ENCODE results near the gene LPAR5. TPM values are rescaled to one million over a fixed set of nuclear protein-coding genes. Genes with fewer than 3 reads are reported as not detected.

The LPAR5 gene
- total and polyA plus RNA-seq, 2 experiments from 2014 or later = 0.60 to 2.0 TPM

GRCh38 chr12:6635375-6635855 is 344 bp downstream of the LPAR5 start:
- H3K4me1 ChIP-seq (ENCODE audit: insufficient read depth) = peaks cover 37% of the 10 kb centered on the region
- H3K9me2 ChIP-seq (replicated peaks; ENCODE audit: insufficient read depth) = no peaks in the 10 kb centered on the region
- H3K4me2 ChIP-seq = peak overlapping the region; percentile 63
- WGBS (ENCODE audit: low lambda C conversion rate, missing lambda C conversion rate) = 43% methylated on average over 5 of the region's 5 CpGs
- peak overlapping the region; percentile 51 for H3K27ac ChIP-seq
- DNase-seq (ENCODE audit: low spot score) = no peak
- no peak overlapping the region for H3K4me3 ChIP-seq
- H3K79me2 ChIP-seq = no peaks in the 10 kb centered on the region
- no peaks in the 10 kb centered on the region for H3K27me3 ChIP-seq
- H4K20me1 ChIP-seq (ENCODE audit: insufficient read depth, poor library complexity, severe bottlenecking) = no peaks in the 10 kb centered on the region
- TF ChIP-seq EZH2 (IDR thresholded peaks at IDR 0.05; ENCODE audit: borderline replicate concordance) = no peak
- no peak for TF ChIP-seq EZH2phosphoT487 (IDR thresholded peaks at IDR 0.05; ENCODE audit: low read depth, severe bottlenecking, unreplicated experiment)
- TF ChIP-seq, protein P1, sequence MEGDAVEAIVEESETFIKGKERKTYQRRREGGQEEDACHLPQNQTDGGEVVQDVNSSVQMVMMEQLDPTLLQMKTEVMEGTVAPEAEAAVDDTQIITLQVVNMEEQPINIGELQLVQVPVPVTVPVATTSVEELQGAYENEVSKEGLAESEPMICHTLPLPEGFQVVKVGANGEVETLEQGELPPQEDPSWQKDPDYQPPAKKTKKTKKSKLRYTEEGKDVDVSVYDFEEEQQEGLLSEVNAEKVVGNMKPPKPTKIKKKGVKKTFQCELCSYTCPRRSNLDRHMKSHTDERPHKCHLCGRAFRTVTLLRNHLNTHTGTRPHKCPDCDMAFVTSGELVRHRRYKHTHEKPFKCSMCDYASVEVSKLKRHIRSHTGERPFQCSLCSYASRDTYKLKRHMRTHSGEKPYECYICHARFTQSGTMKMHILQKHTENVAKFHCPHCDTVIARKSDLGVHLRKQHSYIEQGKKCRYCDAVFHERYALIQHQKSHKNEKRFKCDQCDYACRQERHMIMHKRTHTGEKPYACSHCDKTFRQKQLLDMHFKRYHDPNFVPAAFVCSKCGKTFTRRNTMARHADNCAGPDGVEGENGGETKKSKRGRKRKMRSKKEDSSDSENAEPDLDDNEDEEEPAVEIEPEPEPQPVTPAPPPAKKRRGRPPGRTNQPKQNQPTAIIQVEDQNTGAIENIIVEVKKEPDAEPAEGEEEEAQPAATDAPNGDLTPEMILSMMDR (IDR thresholded peaks at IDR 0.05; ENCODE audit: poor library complexity) = no peak
- no peaks in the 10 kb centered on the region for H3K9me3 ChIP-seq (ENCODE audit: low read depth)
- no peak overlapping the region for H2AFZ ChIP-seq
- no peaks in the 10 kb centered on the region for H3K36me3 ChIP-seq (replicated peaks; ENCODE audit: insufficient read depth, low read depth)

DNA sequence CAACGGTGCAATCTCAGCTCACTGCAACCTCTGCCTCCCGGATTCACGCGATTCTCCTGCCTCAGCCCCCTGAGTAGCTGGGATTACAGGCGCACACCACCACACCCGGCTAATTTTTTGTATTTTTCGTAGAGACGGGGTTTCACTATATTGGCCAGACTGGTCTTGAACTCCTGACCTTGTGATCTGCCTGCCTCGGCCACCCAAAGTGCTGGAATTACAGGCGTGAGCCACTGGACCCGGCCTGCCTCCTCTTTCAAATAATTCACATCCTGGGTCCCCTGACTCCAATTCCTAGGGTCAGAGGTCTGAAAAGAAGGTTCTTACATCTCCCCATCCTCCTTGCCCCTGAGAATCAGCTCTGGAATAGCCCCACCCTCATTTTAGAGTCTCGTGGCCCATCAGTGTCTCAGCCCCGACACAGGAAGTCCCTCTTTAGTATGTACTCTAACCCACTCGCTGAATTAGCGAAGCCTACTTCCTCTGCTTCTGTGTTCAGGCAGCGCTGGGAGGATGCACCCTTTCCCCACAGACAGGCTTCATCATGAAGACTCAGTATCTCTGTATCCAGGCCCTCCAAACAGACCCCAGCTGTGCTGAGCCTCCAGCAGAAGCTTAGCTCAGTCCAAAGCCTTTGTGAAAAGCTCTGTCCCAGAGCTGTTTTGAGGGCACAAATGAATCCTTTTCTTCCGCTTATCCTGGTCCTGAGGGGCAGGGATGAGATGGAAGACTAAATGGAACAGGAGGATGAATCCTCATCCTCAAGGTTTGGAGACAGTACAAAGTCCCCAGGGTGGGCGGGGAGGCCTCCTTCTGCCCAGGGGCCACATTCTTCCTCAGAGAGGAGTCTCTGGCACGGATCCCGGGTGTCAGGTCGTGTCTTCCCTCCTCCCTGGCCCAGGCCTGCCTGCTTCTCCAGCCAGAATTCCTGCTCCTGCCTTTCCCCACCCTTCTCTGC is 3.5 kb downstream of the LPAR5 start:
- Histone ChIP-seq H3K9me2 (replicated peaks; ENCODE audit: insufficient read depth) (no peaks in the 10 kb centered on the region), H2AFZ (peak overlapping the region; percentile 29), H3K79me2 (no peaks in the 10 kb centered on the region), H3K36me3 (replicated peaks; ENCODE audit: insufficient read depth, low read depth) (no peaks in the 10 kb centered on the region), H3K9me3 (ENCODE audit: low read depth) (no peaks in the 10 kb centered on the region), H3K27ac (peak overlapping the region; percentile 78), H4K20me1 (ENCODE audit: insufficient read depth, poor library complexity, severe bottlenecking) (no peaks in the 10 kb centered on the region), H3K4me2 (no peak overlapping the region), H3K4me3 (no peak overlapping the region), H3K27me3 (no peaks in the 10 kb centered on the region), H3K4me1 (ENCODE audit: insufficient read depth) (peaks cover 37% of the 10 kb centered on the region)
- peak; percentile 49 for DNase-seq (ENCODE audit: low spot score)
- 70% methylated on average over 21 of the region's 21 CpGs for WGBS (ENCODE audit: low lambda C conversion rate, missing lambda C conversion rate)
- no peak for TF ChIP-seq EZH2phosphoT487 (IDR thresholded peaks at IDR 0.05; ENCODE audit: low read depth, severe bottlenecking, unreplicated experiment)
- no peak for TF ChIP-seq EZH2 (IDR thresholded peaks at IDR 0.05; ENCODE audit: borderline replicate concordance)
- TF ChIP-seq, protein P1 (IDR thresholded peaks at IDR 0.05; ENCODE audit: poor library complexity) = no peak

- no peak overlapping the region for H3K4me3 ChIP-seq
- H3K4me1 ChIP-seq (ENCODE audit: insufficient read depth) = peaks cover 37% of the 10 kb centered on the region
- peak overlapping the region; percentile 29 for H2AFZ ChIP-seq
- H3K79me2 ChIP-seq = no peaks in the 10 kb centered on the region
- no peak overlapping the region for H3K4me2 ChIP-seq
- 79% methylated on average over 3 of the region's 3 CpGs for WGBS (ENCODE audit: low lambda C conversion rate, missing lambda C conversion rate)
- peak overlapping the region; percentile 78 for H3K27ac ChIP-seq
- H3K9me3 ChIP-seq (ENCODE audit: low read depth) = no peaks in the 10 kb centered on the region
- no peaks in the 10 kb centered on the region for H3K9me2 ChIP-seq (replicated peaks; ENCODE audit: insufficient read depth)
- H4K20me1 ChIP-seq (ENCODE audit: insufficient read depth, poor library complexity, severe bottlenecking) = no peaks in the 10 kb centered on the region
- DNase-seq (ENCODE audit: low spot score) = peak; percentile 55
- H3K27me3 ChIP-seq = no peaks in the 10 kb centered on the region
- TF ChIP-seq, protein P1 (IDR thresholded peaks at IDR 0.05; ENCODE audit: poor library complexity) = no peak
- TF ChIP-seq EZH2 (IDR thresholded peaks at IDR 0.05; ENCODE audit: borderline replicate concordance) (no peak), EZH2phosphoT487 (IDR thresholded peaks at IDR 0.05; ENCODE audit: low read depth, severe bottlenecking, unreplicated experiment) (no peak)
- H3K36me3 ChIP-seq (replicated peaks; ENCODE audit: insufficient read depth, low read depth) = no peaks in the 10 kb centered on the region
These were observed 4.2 kb downstream of the LPAR5 start for GRCh38 chr12:6631549-6631961.
